ENCODE measurements around the gene CNOT6L.
A peak's percentile ranks its signal among the peaks of the same experiment; 100 is the strongest.
"Not testable (repeated sequence)": the region's sequence is repeated elsewhere in the genome, so short reads cannot be mapped to it uniquely, and the experiment has no call there.

The CNOT6L gene

DNA sequence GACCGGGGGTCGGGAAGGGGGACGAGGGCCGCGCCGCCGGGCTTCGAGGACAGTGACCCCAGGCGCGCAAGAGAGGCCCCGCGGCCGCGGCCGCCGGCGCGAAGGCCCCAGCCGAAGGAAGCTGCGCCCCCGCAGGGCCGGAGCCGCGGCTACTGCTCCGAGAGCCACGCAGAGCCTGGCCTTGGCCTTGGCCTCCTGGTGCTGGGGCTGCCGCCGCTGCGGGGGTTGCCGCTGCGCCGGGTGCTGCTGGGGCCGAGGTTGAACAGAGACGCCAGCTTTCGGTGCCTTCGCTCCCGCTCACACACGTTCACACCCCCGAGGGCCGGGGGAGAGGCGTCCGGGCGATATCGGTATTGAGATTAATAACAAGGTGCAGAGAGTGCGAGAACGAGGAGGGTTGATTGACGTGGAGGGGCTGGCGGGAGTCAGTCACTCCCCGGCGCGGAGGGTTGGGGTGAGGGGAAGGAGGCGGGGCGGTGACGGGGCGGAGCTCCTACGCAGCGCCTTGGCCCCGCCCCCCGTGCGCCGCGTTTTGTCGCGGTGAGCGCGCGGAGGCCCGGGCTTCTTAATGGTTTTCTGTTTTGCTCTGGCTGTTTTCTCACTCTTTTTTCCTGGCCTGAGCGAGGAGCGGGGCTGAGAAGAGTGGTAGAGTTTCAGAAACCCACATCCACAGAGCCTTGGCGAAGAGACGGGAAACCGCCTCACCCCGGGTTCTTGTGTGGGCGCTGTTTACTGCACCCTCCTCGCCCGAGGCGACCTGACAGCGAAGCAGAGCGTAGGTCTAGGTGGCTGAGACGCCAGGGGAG lies 878 bp upstream of the CNOT6L start:
- peak; percentile 86 for DNase-seq

GRCh38 chr4:77819404-77819842 lies 255 bp upstream of the CNOT6L start:
- no peak for DNase-seq

- peak; percentile 60 for DNase-seq
Observed at GRCh38 chr4:77818073-77818601, 1.0 kb downstream of the CNOT6L start.

DNA sequence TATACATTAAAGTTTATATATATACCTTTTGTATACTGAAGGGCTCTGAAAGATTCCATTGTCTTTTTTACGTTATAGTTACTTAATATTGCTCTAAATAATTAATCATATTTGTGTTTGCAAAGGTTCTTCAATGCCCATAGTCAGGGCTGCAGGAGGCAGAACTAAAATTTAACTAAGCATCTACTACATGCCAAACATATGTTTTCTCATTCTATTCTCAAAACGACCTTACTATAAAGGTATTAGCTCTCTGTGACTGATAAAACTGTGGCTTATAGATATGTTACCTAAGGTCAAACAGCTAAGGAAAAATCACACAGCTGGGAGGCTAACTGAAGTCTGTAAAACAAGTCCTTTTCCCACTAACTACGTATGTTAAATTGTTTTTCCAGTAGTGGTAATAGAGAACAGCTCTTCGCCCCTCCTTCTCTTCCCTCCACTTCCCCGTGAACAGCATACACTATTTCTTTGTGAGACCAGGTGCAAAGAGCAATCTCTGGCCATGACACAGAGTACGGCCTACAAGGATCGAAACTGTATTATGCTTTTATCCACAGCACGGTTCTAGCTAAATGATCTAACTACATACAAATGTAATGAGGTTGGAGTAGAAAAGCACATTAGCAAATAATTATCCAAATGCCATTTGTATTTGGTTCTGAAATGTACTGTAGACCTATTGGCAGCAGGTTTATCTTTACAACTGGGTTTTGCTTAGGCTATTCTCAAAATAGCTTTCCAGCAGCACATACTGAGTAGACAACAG lies 1.7 kb downstream of the CNOT6L start:
- DNase-seq: no peak

DNA sequence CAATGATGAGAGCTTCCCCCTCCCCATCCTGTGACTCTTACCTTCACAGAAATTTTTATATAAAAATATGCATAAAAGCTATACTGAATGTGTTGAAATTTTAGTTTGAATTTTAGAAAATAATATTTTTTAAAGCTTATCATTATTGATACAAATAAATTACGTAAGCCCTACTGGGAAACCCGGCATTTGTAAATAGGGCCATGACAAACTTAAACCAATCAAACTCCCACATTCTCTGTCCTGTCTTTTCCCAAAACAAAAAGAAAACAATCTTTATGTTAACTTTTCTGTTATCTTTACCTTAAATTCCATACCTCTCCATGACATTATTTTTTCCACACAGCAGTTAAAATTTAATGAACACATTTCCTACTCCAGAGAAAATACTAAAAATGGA lies 2.6 kb downstream of the CNOT6L start:
- DNase-seq: no peak

GRCh38 chr4:77815636-77816035 lies 3.5 kb downstream of the CNOT6L start:
- no peak for DNase-seq

DNA sequence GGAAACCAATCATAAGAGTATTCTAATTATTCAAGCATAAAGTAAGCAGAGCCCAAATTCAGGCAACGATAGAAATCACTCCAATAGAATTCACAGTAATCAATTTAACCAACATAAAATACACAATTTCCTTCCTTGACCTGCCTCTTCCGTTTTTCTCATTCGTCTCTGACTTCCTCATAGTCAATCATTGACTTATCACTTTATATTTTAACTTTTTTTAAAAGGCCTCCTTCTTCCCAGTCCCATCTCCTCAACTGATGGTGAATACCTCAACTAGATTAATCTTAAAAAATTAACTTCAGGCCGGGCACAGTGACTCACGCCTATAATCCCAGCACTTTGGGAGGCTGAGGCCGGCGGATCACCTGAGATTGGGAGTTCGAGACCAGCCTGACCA lies 13.3 kb downstream of the CNOT6L start:
- DNase-seq: no peak

DNA sequence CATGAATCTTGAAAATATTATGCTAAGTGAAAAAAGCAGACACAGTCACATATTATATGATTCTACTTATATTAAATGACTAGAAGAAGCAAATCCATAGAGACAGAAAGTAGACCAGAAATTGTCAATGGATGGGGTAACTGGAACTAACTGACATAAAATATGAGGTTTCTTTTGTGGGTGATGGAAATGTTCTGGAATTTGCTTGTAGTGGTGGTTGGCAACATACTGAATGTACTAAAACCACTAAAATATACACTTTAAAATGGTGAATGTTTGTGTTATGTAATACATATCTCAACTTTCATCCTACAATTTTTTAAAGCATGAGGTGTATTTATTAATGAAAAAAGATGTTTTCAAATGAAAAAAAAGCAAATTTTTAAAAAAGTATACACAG lies 14.7 kb downstream of the CNOT6L start:
- DNase-seq: no peak

GRCh38 chr4:77802402-77802801 lies 16.8 kb downstream of the CNOT6L start:
- no peak for DNase-seq

DNA sequence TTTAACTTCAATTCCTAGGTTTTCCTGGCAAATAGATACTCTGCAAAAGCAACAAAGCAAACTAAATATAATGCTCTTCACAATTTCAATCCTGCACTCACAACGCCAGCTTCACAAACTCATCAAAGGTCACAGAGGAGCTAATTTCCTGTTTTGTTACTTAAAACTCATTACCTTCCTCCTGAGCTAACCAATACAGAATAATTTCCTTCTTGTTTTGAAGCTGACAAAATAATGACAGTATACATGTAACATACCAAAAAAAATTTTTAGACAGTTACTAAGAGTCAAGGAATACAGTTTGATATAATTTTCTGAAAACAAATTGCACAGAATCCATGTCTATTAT lies 17.9 kb downstream of the CNOT6L start:
- no peak for DNase-seq

- DNase-seq: no peak
Observed at GRCh38 chr4:77800483-77801259, 18.5 kb downstream of the CNOT6L start.

- DNase-seq: no peak
Observed at GRCh38 chr4:77800077-77800476, 19.1 kb downstream of the CNOT6L start.

GRCh38 chr4:77798385-77798784 lies 20.8 kb downstream of the CNOT6L start:
- no peak for DNase-seq

DNA sequence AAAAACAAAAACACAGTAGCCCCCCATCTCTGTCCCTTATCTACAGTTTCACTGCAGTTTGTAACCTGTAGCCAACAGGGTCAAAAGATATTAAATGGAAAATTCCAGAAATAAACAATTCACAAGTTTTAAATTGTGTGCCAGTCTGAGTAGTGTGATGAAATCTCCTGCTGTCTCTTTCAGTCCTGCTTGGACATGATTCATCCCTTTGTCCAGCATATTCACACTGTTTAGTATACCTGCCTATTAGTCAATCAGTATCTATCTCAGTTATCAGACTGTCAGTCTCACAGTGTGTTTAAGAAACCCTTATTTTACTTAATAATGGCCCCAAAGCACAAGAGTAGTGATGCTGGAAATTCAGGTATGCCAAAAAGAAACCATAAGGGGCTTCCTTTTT lies 21.9 kb downstream of the CNOT6L start:
- no peak for DNase-seq

DNA sequence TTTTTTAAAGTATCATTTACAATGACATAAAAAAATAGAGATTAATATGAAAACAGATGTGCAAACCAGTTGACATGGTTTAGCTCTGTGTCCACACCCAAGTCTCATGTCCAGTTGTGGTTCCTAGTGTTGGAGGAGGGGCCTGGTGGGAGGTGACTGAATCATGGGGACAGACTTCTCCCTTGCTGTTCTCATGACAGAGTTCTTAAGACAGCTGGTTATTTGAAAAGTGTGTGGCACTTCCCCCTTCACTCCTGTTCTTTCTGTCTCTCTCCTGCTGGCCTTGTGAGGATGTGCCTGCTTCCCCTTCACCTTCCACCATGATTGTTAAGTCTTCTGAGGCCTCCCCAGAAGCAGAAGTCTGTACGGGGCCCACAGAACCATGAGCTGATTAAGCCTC lies 23.8 kb downstream of the CNOT6L start:
- no peak for DNase-seq

- no peak for DNase-seq
Observed at GRCh38 chr4:77790146-77790545, 29.0 kb downstream of the CNOT6L start.

- DNase-seq: no peak
Observed at GRCh38 chr4:77788990-77789389, 30.2 kb downstream of the CNOT6L start.

GRCh38 chr4:77787969-77788368 lies 31.2 kb downstream of the CNOT6L start:
- no peak for DNase-seq

DNA sequence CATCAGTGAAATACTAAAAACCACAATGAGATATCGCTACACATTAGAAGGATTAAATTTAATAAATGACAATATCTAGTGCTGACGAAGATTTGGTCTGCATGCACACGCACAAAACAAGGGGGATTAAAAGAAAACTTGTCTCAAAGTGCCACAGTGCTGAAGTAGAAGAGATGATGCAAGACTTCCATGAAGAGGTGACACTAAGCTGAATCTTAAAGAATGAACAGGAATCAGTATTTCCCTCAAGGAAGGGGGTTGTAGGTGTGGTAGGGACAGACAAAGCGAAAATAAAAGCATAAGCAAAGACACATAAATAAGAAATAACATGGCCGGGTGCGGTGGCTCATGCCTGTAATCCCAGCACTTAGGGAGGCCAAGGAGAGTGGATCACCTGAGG lies 33.5 kb downstream of the CNOT6L start:
- DNase-seq: no peak

GRCh38 chr4:77783895-77784294 lies 35.3 kb downstream of the CNOT6L start:
- no peak for DNase-seq

- DNase-seq: no peak
Observed at GRCh38 chr4:77782102-77782835, 36.9 kb downstream of the CNOT6L start.

DNA sequence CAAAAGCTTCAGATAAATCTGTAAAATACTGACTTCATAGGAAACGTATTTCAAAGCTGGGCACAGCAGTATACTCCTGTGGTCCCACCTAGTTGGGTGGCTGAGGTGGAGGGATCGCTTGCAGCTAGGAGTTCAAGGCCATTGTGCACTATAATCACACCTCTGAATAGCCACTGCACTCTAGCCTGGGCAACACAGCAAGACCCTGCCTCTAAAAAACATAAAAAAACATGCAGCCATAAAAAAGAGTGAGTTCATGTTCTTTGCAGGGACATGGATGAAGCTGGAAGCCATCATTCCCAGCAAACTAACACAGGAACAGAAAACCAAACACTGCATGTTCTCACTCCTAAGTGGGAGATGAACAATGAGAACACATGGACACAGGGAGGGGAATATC lies 38.4 kb downstream of the CNOT6L start:
- DNase-seq: not testable (repeated sequence)

Data from GDM1 (cell line).